SHP77 treated with DMSO at 0.1 percent for 48 hours (cell line): ENCODE data around the gene UBN2.

Experiments used
- DNase-seq: peaks from one replicate; lab custom pipeline; 2025; lab: John Stamatoyannopoulos, UW

The UBN2 gene

GRCh38 chr7:139345042-139345441 lies 114.0 kb downstream of the UBN2 start:
- no peak for DNase-seq

- DNase-seq: no peak
Observed at GRCh38 chr7:139351027-139351426, 120.0 kb downstream of the UBN2 start.

- no peak for DNase-seq
Observed at GRCh38 chr7:139354729-139355128, 123.7 kb downstream of the UBN2 start.

GRCh38 chr7:139355320-139355719 lies 124.3 kb downstream of the UBN2 start:
- no peak for DNase-seq
